Measurements from ENCODE around the gene TIMM17B.

The TIMM17B gene

DNA sequence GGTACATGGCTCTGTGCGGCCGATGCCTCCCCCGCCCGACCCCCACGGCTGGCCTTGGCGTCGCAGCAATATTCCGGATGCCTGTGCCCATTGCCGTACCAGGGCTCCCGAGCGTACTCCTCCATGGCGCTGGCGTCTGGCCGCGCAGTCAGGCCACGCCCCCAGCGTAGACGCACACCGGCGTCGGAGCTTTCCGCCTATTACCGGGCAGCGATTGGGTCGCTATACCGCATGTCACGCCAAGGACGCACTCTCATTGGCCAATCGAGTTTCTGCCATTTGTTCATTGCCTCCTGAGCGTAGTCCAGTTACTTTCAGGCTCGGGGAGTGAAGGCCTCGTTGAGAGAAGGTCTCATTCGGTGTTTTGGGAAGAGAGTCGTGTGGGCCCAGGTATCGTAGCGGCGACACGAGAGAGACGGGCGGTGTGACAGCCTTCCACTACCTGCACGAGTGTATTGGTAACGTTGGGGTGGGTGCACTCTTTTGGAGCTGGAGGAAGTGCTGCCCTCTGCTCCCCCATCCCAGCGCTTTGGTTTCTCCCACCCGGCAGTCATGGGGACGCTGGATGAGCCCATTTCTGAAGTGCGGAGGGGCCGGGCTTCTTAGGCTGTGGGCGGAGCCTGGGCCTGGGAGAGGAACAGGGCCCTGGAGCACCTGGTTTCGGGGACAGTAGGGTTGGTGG is at the start of gene TIMM17B, which contains the start of gene PQBP1:
Gene TIMM17B (minus strand): TSS at position 144 of the 682 bp plus-strand sequence. CDS start 19 bp downstream, at position 125.
Gene PQBP1 (plus strand): TSS at position 306 of the 682 bp plus-strand sequence. CDS start 580 bp downstream, outside the sequence.
- peak; percentile 94 for DNase-seq

DNA sequence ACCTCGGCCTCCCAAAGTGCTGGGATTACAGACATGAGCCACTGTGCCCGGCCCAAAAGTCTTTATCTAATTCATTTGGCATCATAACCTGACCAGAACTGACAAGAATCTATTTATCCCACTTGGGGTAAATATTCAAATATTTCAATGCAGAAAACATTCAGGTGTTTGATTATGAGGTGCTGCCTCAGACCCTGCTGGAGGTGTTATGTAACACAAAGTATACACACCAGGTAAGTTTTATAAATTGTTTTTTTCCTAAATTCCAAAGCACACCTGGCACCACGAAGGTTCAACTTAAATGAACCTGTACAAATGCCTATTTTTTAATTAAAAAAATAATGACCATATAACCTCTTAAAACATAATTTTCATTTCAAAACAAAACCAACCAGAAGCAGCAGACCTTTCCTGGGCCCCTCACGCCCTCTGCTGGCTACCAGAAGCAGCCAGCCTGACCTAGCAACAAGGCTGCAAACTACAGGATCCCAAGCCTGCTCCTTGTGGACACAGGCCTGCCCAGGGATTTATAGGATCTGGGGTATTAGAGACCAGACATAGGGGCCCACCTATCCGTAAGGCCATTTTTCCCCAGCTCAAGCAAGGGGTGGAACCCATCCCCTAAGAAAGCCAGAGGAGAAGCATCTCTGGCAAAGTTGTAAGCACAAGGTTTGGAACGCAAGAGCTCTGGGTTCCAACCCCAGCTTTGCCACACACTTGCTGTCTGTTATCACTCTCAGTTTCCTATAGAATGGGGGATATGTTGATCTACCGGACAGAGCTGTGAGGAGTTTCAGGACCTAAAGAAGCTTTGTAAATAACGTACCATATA is 48.2 kb upstream of the TIMM17B start:
- DNase-seq, result peak; percentile 65

DNA sequence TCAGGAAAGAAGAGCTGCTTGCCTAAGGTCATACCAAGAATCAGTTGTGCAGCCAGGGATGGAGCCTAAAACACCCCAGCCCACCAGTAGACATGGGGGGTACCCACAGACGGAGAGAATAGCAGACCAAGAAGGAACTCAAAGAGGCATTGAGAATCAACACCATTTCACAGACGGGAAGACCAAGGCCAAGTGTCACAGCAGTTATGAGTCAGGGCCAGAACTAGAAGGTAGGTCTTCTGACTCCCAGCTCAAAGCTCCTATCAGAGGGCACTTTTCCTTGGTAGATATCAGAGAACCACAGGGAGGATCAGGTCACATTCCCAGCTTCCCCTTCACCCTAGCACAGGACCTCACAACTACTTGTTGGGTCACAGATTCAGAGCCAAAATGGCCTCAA is 45.3 kb upstream of the TIMM17B start:
- DNase-seq, result peak; percentile 57

DNA sequence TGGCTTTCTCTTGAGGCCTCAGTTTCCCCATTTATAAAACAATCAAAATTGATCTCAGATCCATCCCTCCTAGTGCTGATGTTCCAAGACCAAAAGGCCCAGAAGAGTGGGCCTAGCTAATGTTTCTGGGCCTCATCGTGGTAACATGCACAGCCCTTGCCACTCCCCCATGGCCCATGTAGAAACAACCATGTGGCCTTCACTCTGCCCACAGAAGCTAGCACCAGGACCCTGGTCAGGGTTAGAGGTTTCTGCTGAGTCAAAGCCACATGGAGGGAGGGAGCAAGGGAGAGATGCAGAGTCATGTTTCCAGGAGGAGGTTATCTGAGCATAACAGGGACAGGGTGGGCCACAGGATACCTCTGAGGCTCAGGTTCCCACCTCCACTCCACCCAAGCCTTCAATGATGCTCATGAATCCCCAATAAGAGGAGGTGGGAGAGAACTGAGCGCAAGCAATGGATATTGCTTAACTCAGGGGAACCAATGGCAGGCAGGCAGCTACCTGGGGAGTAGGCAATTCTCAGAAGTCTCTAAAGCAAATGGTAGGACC is 42.9 kb upstream of the TIMM17B start:
- DNase-seq, result peak; percentile 71

DNA sequence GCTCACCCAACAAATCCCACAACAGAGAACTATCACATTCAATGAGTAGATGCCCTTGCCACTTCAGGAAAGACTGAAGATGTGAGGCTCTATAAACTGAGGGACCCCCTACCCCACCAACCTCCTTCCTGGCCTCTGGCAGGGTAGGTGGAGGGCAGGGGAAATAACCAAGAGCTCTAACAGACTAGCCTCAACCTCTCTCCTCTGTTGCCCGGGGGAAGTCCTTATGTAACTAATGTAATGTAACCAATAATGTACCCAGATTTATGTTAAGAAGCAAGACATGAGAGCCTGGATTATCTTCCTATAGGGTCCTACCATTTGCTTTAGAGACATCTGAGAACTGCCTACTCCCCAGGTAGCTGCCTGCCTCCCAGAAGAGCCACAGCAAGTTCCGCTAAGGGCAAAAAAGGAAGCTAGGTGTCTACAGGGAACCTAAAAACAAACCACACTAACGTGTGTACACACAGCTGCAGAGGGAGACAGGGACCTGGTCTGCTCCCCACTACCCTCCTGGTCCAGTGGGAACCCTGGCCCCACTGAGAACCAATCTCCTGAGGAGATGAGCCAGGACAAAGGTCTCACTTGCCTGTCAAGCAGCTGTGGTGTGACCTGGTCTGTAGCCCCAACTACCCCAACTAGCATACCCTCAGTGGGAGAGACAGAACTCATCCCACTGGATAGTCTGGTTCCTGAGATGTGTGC is 42.1 kb upstream of the TIMM17B start:
- DNase-seq, result peak; percentile 48

DNA sequence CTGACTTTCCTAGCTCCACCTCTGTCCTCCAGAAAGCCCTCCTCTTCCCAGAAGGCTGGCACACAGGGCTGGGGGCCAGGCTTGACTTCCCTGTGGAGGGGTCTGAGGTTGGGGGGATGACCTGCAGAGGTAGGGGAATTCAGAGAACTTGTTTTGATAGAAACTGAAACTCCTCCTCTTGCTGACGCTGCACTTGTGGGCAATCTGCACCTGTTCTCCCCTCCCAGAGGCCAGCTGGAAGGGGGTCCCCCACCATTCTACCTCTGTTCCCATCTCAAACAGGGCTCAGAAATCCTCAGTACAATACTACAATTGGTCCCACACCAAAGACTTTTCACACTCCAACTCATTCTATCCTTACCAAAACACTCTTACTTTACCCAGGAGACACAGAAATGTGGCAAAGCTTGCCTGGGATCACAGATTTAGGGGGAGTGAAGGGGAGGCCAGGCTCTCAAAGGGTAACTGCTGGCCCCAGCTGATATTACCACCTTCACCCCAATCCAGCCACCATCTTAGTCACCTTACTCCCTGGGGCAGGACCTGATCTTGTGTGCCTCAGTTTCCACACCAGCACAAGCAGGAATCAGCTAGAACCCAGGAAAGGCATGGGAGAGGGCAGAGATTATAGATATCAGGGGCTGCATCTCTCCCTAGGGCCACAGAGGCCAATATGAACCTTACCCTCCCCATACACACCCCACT is 41.3 kb upstream of the TIMM17B start:
- peak; percentile 93 for DNase-seq

DNA sequence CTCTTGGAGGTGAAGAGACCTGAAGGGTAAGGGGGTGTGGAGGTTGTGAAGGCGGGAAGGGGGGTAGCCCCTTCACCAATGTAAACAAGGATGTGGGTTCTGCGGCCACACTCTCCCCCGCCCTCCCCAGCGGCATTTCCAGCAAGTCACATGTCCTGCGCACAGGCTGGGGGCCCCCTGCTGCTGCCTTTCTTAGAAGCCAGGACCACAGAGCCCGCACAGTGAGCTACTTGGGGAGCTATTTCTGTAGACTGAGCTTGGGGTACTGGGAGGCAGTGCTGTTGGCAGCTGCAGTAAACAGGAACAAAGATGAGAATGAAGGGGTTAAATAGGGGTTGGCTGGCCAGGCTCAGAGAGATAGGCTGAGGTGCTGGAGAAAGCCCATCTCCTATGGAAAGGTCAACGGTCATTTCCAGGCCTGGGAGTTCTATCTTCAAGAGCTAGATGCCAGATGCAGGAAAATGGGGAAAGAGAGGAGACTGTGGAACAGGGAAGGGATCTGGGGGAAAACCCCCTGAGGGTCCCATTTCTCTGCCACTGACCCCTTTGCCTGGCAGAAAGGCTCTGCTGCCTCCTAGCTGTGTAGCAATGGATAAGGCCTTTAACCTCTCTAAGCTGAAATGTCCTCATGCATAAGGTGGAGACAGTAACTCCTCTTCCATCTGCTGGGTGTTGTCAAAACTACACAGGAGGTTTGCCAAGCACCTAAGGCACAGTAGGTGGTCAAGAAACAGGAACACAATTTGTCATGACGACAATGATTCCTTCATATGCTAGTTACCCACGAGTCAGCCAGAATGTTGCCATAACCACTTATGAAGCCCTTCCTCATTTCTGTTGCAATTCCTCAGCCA is 39.7 kb upstream of the TIMM17B start:
- DNase-seq, result peak; percentile 96

DNA sequence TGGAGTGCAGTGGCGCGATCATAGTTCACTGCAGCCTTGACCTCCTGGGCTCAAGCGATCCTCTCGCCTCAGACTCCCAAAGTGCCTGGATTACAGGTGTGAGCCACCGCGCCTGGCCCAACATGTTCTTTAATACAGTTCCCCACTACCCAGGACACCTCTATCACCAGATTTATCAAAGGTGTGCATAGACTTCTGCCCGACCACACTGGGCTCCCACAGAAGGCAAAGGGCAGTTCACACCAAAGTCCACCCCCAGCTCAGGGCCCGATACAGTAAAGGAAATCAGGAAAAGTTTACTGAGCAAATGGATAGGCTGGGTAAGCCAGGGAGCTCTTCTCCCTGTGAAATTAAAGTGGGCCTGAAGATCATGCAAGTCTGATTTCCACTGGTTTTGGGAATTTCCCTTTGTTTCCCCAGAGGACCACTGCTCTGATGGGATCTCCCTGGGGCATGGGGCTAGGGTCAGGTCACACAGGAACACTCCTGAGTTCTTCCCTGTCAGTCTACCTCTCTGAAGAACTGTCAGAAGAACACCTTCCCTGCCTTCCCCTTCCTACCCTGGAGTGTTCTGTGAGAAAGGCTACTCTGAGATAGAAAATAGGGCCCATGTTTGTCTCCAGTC is 39.0 kb upstream of the TIMM17B start:
- peak; percentile 30 for DNase-seq

DNA sequence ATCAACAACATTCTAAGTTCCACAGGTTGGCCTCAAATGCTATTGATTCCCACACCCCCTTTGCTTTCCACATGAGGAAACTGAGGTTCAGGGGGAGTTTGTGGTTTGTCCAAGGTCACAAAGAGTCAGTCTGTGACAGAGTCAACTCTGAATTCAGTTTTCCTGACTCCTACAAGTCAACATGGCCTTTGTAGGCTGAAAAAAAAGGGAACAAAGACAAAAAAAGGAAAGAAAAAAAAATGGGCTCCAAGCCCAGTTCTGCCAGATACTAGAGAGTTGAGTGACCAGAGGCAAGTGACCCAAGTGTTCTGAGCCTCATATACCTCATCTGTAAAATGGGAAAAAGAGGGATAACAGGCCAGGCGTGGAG is 37.7 kb upstream of the TIMM17B start:
- no peak for DNase-seq

DNA sequence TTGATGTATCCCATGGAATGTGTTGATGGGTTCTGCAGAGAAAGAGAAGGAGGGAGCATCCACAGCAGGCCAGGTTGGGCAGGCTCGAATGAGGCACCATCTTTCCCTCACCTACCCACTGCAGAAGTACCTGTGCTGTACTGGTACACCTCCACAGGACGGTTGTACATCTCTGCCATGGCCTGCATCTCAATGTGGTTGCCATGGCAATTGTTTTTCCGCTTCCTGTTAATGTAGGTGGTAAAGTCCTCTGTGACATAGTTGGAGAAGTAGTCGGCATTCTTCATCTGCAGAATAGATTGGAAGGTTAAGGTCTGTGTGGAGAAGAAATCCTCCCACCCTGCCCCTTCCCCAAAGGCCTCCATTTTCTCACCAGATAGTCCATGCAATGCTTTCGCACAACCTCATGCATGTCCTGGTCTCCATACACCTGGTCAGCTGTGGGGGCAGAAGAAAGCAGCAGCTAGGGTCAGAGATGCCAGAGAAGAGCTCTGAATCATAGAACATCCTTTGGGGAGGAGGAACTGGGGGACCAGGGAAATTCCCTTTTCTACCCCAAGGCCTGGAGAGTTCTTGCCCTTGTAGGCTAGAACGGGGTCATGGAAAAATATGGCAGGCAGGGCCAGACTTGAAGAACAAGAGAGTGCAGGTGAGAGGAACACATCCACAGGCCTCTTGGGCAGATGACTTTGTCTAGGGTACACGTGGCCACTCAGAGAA is 37.2 kb upstream of the TIMM17B start:
- DNase-seq, result peak; percentile 56

DNA sequence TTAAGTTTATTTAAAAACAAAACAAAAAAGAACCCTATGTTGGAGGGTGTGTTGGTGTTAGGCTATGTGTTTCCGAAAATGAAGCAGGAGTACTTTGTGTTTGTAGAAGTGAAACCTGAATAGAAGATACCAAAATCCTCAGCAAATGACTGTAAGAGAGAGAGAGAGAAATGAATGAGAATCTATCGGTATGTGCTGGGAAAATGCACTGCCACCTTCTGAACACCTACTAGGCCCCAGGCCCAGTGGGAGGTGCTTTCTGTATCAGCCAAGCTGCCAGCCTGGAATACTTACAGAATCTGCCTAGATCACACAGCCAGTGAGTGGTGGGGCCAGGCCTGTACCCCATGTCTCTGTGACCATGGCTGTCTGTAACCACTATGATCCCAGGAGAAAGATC is 36.2 kb upstream of the TIMM17B start:
- peak; percentile 51 for DNase-seq

DNA sequence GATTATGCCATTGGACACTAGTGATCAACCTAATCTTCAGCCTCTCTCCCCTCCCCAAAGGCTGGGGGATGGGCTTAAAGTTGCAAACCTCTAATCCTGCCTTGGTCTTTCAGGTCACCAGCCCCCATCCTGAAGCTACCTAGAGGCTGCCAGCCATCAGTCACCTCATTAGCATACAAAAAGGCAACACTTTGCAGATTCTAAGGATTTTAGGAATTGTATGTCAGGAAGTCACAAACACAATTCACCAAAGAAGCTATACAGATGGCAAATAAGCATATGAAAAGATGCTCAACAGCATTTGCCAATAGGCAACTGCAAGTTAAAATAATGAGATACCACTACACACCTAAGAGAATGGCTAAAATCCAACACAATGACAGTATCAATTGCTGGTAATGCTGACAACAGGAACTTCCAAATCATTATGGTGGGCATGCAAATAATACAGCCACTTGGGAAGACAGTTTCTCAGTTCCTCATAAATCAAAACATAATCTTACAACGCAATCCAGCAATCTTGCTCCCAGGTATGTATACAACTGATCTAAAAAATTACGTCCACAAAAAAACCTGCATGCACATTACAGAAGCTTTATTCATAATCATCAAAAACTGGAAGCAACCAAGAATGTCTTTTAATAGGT is 30.3 kb upstream of the TIMM17B start:
- DNase-seq, result no peak

DNA sequence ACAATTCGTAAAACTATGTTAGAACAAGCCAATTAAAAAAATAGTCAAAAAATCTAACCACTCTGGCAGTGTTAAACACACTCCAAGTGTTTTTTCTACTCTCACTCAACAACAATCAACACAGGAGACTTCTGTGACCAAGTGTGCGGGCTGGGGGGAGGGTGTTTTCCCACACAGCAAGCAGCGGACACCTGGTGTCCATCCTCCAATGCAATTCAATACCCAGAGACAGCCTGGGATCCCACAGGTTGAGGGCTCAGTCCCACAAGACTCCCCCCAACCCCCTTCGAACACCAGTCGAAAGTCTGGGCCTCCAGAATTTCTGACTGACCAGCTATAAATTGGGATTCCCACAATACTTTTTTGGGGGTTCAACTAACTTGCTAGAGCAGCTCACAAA is 29.6 kb upstream of the TIMM17B start:
- DNase-seq, result no peak

DNA sequence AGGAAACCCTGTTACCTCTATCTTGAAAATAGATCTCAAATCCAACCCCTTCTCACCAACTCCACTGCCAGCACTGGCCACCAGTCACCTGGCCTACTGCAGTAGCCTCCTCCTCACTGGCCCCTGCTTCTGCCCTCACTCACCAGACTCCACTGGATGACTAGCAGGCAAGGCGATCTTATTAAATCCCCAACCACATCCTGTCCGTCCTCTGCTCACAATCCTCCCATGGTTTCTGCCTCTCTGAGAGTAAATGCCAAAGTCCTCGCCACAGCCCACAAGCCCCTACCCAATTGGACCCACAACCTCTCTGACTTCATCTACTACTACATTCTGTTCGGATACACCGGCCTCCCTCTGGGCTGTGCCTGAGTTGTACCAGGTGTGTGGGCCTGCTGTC is 26.7 kb upstream of the TIMM17B start:
- DNase-seq, result no peak

DNA sequence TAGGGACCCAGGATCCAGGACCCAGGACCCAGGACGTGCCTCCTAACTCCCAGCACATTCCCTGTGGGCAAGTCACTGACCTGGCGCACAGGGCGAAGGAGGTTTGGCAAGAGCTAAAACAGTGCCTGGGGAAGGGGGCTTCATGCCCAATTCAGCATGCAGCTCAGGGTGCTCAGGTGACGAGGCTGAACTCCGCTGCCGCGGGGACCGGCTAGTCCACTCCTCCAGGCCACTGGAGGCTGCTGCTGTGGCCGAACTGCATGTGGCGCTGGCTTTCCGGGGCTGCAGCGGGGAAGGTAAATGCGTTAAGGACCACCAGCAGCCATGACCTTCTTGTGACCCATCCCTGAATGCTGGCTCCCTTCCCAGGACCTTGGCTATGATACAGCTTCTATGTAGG is 26.2 kb upstream of the TIMM17B start:
- no peak for DNase-seq

DNA sequence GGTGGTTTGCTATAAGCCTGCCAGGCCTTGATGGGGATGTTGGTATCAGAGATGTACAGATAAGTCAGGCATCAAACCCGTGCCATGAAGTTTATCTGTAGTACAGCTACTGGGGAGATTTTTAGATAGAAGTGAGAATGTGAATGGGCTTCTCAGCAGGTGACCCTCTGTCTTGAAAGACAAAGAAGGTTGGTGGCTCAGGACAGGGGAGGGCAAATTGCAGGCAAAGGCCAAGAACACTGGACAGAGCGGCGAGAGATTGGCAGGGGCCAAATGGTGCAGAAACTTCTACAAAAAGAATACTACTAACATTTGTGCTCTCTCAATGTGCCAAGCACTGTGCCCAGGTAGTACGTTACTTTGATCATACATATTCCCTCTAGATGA is 23.1 kb upstream of the TIMM17B start:
- no peak for DNase-seq

DNA sequence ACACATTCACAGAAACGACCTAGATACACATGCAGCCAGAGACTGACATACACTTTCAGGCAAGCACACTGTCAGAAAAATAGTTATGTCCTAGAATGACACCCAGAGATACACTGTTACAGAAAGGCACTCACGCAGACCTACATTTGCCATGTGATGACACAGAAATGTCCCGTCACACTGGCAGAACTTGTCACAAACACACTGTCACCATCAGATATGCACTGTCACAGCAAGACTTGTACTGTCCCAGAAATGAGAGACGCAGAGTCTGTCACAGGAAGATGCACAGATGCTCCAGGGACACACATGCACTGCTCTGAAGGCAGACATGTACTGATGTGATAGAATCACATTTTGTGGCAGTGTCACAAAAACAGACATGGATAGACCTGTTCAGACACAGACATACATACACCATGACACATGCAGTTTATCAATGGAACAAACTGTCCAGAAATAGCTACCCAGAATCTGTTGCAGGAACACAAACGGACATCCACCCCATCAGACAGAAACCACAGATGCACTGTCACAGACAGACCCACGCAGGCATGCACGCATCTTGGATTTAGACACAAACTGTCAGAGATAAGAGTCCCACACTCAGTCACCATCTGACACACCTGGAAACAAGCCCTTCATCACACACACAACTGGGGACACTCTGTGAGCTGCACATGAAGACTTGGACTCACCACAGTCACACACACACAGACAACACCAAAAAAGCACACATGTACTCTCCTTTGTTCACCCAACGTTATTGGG is 22.6 kb upstream of the TIMM17B start:
- DNase-seq, result peak; percentile 62

DNA sequence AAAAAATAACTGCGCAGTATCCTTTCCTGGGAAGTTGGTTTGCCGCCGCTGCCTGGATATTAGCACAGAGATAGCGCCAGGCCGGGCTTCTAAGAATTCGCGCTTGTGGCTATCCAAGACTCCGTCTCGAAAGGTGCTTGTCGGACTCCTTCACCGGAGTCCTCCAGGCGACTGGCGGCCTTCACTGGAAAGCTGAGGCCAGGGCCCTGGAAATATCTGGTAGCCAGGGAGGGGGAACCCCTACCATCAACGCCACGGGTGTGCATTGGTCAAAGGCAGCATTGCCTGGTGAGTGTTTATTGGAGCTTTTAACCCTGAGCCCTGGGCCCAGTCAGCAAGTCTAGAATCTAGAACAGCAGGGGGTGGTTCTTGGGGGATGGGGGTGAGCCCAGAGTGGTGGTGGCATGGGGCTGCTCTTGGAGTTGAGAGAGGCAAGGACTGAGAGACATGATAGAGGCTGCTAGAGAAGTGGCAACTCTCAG is 21.8 kb upstream of the TIMM17B start:
- peak; percentile 46 for DNase-seq

Measured in activated CD4-positive, alpha-beta T cell treated with anti-CD3 and anti-CD28 coated beads, Interleukin-10, Interleukin-2, amounts not matched to agents 100 ng/mL and 50 ng/mL, durations not matched to agents 16 hours and 8 hours (primary cell).